Fibroblast of upper back skin (primary cell): ENCODE measurements around the gene PCDH9.

Source experiments
- DNase-seq: peaks from one replicate; pipeline ENCODE4 v3.0.0-alpha.2; 2013

PCDH9 gene

DNA sequence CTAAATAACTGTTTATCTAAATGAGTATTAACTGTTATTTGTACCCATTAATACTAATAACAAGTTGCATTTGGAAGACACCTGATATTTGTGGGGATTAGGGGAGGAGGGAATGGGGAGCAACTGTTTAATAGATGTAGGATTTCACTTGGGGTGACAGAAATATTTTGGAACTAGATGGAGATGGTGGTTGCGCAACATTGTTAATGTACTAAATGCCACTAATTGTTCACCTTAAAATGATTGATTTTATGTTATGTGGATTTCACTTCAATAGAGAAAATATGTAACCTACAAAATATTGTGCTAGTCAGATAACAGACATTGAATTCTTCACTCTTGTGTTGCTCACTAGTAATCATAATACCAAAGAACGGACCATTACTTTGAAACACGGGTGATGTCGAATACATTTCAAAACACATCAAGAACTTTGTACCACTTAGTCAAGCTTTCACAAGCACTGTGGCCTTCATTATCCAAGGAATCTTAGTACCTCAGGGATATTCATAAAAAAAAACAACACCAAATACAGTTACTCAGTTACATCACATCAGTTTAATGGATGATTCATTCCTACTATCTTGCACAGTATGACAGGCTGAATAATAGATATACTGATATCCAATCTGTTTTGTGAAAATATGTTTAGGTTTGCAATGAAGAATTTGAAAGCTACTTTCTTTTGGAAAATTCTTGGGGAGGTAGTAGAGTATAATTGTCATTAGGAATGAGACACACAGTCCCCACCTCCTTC lies 721.8 kb downstream of the PCDH9 start:
- peak; percentile 31 for DNase-seq

DNA sequence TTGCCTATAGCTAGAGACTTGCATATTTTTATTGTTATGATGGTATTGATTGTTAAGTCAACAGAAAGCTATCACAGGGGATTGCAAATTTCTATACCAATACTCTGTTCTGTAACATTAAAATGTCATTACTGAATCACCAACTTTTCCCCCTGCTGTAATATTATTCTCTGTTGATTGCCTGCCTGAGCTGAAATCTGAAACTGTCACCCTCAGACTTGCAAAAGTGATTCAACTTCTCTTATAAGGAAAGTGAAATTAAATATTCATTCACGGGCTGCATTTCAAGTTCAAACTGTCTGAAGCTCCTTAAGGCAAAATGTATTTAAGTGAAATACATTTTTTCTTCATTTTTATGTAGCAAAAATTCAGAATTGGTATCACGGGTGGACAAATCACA lies 723.2 kb downstream of the PCDH9 start:
- DNase-seq = peak; percentile 28

DNA sequence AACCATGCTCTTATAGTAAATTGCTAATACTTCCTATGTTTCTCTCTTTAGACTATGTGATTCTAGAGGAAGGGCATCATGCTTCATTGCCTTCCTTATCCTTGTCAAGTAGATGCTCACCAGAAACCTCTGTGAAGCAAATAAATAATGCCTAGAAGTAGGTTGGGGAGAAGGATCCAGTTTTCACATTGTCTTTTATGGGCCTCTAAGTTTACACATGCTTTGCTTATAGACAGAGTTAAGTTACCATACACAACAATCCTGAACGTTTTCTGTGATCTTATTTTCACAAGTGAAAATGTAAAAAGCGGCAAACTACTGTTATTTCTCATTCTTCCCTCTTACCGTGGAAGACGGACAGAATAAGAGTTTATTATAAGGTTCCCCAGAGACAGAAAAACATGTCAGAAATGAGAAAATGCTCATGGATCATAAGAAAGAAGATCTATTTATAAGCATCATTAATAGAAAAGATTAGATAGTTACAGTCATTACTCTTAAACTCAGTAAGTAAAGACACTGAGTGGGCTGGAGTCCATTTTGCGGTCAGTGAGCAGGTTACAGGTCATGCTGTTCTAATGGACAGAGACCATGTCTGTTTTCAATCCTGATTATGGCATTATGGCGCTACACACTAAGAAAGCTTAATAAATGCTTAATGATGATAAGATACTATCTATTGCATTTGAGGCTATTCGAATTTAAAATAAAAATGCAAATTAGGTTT lies 723.9 kb downstream of the PCDH9 start:
- DNase-seq = no peak

DNA sequence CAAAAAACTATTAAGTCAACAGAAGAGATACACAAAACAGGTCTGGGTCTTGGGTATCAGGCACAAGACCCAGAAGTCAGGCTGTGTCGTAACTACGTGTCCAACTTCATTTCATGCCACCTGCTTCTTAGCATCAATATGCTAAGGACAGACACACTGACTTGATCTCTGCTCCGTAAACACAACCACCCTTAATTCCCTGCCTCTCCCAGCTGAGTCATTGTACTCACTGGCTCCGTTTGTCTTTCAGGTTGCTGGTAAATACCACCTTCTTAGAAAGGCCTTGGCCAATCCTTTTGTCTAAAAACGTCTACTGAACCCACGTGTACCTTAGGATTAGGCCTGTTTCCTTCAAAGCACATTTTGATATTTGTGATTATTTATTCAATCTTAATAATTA lies 726.2 kb downstream of the PCDH9 start:
- DNase-seq = no peak

DNA sequence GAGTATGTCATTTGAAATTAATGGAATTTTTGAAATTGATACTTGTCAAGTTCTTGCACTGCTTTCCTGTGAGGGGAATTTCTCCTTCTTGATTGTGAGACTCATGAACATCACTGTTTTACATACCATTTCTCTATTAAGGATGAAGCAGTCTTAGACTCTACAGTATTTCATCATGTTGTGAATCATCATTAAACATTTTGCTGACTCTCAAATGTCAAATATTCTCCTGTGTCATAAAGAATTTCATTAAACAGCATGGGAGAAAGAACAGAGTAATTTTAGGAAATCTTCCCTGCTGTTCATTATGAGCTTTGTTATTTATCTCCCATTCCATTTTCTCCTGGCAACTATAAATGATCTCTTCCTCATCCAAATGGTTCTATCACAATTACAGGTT lies 729.0 kb downstream of the PCDH9 start:
- peak; percentile 82 for DNase-seq

DNA sequence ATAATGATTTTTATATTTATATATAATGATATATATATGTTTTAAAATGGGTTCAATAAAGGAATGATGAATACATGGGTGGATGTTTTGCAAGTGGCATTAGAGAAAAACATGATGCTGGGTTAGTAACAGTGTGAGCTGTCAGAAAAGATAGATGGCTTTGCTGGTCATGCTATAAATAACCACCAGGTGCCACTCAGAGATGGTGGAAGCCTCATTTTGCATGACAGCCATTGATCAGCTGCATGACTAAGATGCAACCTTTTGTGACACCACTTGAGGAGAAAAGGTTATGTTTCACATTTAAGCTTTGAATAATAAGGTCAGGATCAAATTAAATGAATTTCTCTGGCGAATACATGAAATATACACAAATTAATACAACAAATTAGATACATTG lies 737.7 kb downstream of the PCDH9 start:
- DNase-seq = no peak

DNA sequence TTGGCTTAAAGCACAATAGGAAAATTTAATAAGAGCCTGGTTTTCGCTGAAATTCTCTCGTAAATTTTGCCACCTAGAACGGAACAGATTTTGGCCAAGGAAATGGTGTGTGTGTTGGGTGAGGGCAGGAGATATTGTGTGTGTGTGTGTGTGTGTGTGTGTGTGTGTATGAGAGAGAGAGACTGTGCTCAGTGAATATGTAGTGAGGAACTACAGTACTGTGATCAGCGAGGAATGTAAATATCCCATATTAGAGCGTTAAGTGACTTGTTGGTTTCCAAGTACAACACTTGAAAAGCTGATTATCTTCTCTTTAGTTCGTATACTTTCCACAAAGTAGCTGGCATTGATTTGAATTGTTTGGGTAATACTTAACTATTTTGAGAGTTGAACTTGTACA lies 738.9 kb downstream of the PCDH9 start:
- no peak for DNase-seq

DNA sequence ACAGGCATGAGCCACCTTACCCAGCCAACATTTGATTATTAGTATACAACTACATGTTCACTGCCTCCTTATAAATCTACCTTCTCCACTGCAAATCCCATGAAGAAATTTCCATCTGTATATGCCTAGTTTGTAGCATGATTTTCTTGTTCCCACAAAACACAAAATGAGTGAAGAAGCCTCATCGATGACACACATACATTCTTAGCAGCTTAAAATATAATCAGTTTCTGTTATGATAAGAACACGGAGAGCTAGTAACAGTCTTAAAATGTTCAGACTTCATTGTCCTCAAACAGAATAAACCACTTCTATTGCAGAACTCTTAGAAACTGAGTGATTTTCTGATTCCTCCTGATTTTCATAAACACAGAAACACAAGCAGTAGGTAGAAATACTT lies 740.5 kb downstream of the PCDH9 start:
- no peak for DNase-seq

DNA sequence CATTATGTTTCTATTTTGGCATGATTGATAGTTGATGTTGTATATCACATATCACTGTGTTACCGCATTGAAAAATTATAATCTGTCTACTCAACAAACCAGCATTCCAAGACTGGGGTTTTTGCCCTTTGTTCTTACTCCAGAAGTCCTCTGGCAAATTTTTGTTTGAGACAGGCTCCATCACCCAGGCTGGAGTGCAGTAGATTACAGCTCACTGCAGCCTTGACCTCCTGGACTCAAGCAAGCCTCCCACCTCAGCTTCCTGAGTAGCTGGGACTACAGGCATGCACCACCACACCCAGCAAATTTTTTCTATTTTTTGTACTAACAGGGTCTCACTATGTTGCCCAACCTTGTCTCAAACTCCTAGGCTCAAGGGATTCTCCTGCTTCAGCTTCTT lies 741.0 kb downstream of the PCDH9 start:
- no peak for DNase-seq

DNA sequence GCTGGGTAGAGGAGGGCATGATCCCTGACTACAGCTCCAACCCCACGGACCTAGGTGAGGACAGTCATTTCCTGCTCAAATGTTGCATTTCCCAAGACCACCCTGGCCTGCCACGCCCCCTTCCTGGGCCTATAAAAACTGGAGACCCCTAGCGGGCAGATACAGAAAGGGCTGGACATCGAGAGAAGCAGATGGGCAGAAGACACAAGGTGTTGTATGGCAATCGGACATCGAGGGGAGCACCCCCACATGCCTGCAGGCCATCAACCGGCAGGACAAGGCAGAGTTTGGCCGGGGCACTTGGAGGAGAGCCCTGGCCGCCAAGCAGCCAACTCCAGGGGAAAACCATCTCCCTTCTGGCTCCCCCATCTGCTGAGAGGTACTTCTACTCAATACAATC lies 746.4 kb downstream of the PCDH9 start:
- no peak for DNase-seq

DNA sequence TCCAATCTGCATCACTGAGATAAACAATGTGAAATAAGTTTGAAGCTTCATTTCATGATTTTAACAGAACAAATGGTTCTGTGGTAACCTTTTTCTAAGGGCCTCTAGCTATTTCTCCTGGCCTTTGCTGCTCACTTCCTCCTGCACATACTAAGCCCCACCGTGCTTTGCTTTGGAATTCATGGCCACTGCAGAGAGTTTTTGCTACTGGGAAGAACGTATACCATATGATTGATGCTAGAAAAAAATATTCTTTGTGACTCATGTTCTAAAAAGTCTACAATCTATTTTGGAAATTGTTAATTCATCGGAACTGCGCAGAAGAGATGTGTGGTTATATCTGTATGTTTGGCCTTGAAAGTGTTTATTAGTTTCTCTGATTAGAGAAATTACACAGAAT lies 747.3 kb downstream of the PCDH9 start:
- peak; percentile 50 for DNase-seq

DNA sequence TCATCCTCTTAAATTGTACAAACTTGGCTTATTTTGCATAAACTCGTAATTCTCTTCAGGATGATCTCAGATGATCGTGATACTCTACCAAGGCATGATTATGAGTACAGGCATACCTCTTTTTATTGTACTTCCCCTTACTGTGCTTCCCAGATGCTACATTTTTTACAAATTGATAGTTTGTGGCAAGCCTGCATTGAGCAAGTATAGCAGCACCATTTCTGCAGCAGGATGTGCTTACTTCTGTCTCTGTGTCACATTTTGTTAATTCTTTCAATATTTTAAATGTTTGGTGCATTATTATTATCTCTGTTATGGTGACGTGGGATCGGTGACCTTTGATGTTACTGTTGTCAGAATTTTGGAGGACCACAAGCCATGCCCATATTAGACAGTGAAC lies 752.3 kb downstream of the PCDH9 start:
- DNase-seq = no peak

DNA sequence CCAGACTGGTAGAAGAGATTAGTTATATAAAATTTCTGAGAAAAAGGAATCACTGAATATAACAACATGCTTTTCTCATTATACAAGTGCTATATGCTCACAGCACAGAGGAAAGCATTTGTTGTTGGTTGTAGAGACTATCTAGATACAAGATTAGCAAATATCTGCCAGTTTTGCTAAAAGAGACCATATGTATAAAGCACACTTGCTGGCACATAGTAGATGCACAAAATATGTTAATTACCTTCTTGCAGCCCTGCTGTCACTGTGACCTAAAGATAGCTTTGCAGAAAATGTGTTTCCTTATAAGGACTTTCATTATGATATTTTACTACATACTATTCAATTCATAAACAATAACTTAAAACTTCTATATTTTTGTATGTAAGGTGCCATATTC lies 755.1 kb downstream of the PCDH9 start:
- DNase-seq = no peak

DNA sequence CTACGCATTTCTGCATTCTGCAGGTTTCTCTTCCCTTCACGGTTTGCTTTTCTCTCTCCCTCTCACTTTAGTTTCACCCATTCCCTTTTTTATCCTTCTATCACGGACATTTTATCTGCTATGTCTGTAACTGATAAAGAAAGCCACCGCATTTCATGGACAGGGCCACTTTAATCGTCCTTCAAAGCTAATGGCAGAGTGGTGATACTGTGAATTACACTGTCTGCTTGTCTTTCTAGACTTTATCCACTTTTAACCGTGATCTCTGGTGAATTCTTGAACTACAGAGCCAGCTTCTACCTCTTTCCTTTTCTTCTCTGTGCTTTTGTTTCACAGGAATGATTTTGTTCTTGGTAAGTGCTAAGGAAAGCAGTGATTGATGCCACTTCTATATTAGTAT lies 760.4 kb downstream of the PCDH9 start:
- DNase-seq = no peak

DNA sequence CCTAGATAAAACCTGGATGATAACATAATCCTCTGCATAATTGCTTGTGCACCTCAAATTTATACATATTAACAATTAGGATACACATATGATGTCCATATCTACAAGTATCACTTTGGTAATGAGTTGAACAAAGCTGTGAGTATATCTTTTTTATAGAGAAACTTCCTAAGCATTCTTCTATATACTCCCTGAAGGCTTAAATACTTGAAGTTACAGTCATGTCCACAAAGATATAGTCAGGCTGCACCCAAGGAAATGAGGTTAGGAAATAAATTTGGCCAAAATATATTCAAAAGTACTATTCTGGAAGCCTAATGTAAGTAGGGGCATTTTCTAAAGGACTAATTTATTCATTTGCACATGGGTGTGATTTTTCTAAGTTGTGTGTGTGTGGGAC lies 761.5 kb downstream of the PCDH9 start:
- DNase-seq = no peak

DNA sequence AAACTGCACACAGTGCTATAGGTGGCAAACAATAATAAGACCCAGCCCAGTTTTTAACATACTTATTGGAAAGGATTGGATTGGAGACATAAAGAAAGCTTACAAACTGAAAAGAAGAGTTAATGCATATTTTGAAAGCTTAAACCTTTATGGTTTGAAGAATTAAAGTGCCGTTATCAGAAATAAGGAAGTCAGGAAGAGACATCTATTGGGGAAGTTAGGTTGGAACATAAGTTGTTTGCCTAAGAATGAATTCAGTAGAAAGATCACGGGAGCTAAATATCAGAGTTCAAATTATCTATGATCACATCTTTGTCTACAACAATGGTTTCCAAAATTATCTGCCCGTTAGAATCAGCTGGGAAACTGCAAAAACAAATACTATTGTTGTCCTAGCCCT lies 767.9 kb downstream of the PCDH9 start:
- DNase-seq = no peak

DNA sequence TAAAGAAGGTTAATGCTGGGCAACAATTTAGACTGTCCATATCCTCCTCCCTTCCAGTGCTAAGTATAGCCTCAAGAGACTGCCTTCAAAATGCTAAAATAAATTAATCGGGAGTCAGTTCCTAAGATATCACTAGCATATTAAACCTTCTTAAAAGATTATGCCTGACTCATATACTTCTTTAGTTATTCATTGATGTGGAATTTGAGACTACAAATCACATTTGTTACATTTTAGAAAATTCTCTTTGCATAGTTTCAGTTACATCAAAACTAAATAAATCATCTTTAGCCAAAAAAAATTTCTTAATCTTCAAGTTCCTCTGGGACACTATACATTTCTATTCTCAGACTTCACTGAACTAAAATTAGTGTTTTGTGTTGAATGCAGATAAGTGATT lies 769.1 kb downstream of the PCDH9 start:
- peak; percentile 72 for DNase-seq

DNA sequence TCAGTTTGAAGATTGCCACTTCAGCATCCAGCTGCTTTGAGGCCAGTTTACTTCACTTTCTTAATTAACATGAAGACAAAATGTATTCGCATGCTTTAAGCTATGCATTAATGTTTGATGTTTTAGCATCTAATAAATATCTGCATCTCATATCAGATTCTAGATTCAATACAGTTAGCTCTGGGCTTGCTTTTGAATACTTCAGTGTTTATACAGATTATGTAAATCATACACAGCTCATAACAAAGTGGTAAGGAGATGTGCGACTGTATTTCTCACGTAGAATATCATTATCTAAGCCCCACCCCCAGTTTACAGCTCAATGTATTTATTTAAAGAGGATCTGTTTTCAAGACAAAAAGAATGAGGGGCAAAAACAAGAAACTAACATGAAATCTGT lies 770.5 kb downstream of the PCDH9 start:
- DNase-seq = no peak

DNA sequence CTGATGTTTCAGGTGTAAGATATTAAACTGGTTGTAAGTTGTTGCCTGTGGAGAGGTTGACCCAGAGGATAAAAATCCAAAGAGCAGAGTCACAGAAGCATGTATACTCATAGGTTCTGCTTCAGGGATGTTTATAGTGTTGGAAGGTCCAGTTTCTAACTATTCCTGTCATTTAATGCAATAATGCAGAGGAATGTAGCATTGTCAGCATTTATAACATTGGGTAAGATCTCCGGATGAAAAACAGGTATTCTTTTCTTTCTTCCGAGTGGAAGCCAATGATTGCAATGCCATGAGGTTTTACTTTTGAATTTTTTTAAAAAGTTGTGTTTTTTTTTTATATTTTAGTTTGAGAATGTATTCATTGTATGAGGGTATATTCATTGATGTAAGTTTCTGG lies 771.0 kb downstream of the PCDH9 start:
- DNase-seq = no peak

DNA sequence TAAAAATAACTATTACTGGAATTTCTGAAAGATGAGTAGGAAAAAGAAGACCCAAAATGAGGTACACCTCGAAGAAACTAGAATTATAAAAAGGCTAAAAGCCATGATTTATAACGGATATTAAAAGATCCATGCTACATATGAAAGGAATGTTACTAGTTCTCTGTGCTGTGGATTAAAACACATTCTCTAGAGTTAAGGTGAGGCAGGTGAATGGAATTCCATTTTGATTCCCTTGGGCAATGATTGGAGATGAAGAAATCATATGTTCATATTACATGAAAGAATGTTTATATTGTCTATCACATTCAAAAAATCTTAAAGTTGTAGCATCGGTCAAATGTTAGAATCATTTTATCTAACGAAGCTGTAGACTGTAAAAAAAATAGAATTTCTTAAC lies 783.7 kb downstream of the PCDH9 start:
- peak; percentile 38 for DNase-seq

DNA sequence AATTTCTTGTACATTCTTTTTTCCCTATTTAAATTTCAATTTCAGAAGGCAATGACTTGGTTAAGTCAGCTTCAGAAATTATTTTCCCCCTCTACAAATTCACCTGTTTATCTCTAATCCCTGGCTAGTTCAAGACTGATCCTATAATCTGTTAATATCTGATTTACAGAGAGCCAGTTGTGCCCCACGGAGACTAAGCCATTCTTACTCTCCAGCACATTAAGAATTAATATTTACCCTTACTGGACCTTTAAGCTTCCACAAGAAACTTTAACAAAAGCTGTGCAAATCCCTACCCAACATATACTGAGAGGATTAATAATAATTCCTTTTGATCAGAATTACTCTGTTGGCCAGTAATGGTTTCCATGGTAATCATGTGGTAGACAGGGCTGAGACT lies 786.2 kb downstream of the PCDH9 start:
- no peak for DNase-seq

DNA sequence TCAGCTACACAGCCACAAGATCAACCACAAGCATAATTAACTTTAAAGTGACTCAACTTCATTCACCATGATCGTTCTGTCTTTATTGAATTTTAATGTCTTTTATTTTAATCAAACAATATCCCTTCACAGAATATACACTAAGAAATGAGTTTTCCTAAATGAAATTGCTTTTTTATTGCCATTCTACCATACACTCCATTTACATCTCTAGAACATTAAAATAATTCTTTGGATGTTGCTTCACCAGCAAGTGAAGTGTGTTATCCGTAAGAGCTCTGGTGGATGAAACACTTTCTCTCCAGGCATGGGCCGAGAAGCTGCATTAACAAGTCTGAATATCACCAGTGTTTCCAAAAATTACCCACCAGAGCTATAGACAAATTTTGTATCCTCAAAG lies 789.2 kb downstream of the PCDH9 start:
- DNase-seq = no peak

DNA sequence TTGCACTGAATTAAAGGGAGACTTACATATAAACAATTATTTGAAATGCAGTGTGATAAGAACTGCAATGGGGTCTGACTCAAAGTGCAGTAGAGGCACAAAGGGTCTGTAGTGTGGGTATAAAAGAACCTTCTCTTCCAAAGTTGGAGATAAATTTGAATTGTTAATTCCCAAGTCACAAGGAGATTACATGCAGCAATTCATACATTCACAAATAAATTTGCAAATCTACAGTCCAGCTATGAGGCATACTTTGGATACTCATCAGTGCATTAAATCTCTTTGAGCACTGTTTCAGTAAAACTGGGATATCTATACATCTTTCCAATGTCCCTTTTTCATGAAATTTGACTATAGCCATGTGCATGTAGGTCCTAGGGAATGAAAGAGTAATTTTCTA lies 799.4 kb downstream of the PCDH9 start:
- DNase-seq = no peak

DNA sequence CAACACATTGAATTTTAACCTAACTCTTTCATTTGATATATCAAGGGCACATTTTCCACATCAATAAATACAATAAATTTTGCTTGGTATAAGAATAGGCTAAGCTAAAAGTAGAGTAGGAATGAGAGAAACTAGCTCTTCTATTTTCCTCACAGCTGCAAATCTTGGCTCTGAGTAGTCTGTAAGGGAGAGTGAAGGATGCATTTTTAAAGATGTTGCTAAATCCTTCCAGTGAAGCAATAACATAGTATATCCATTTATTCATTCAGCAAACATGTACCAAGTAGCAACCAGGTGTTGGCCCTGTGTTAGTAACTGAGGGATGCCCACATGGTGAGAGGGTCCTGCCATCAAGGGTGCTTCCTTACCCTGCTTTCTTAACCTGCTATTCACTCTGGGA lies 799.9 kb downstream of the PCDH9 start:
- no peak for DNase-seq

DNA sequence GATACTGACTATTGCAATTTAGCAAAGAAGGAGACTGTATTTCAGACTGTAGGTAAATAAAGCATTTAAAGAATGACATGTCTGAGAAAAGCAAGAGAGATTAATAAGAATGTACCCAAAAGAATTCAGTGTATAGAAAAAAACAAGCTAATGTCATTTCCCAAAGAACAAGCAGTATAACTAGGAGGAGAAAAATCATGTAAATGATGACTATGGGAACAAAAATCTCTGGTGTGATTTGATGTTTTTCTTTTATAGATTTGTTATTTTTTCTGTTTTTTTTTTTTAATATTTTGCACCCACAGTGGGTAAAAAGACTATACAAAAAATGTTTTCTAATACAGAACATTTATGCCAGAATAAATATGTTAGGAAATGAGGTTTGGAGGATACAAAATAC lies 801.0 kb downstream of the PCDH9 start:
- no peak for DNase-seq
